DND-41 (cell line): ENCODE results near the gene CYP4A22.
A peak's percentile ranks its signal among the peaks of the same experiment; 100 is the strongest.
"Not testable (repeated sequence)": the region's sequence is repeated elsewhere in the genome, so short reads cannot be mapped to it uniquely, and the experiment has no call there.

Source experiments
- ATAC-seq: fragments of 200-7000 bp; cut with Tn5 transposase; 3 replicates; pipeline ENCODE4 v1.9.1; 2021; ENCODE audit warnings: low read depth; ENCODE audit not compliant: insufficient read depth
- DNase-seq: peaks from one replicate; pipeline ENCODE4 v3.0.0-alpha.2; 2020
- H2AFZ ChIP-seq: 2 replicates; pipeline ENCODE4 v1.6.0; 2012; ENCODE audit warnings: low read depth, low read length
- H3K27ac ChIP-seq: 2 replicates; pipeline ENCODE4 v1.5.1; 2012; ENCODE audit warnings: low read length, inconsistent platforms
- H3K27me3 ChIP-seq: fragments of 200-600 bp; sonication (generic); 2 replicates; pipeline ENCODE4 v1.6.0; 2012; ENCODE audit warnings: low read length, mild to moderate bottlenecking, inconsistent platforms; ENCODE audit not compliant: insufficient read depth, poor library complexity
- H3K36me3 ChIP-seq: 2 replicates; pipeline ENCODE4 v1.5.1; 2012; ENCODE audit warnings: low read length, inconsistent platforms; ENCODE audit not compliant: insufficient read depth
- H3K4me1 ChIP-seq: 2 replicates; pipeline ENCODE4 v1.5.1; 2012; ENCODE audit warnings: mild to moderate bottlenecking, low read length; ENCODE audit not compliant: insufficient read depth
- H3K4me2 ChIP-seq: 2 replicates; pipeline ENCODE4 v1.6.0; 2012; ENCODE audit warnings: mild to moderate bottlenecking, moderate library complexity, low read length, inconsistent platforms; ENCODE audit not compliant: insufficient read depth
- H3K4me3 ChIP-seq, 2 experiments: fragments of 200-600 bp in 1 of 2; shearing (Covaris generic) in 1 of 2; 2 replicates each; pipeline ENCODE4 v1.5.1; 2012 to 2016; ENCODE audit warnings: inconsistent platforms in 2 of 2, low read length in 2 of 2, mild to moderate bottlenecking in 2 of 2, low read depth in 1 of 2, moderate library complexity in 1 of 2
- H3K79me2 ChIP-seq: 2 replicates; pipeline ENCODE4 v1.6.0; 2012; ENCODE audit warnings: low read length, inconsistent platforms; ENCODE audit not compliant: insufficient read depth
- H3K9ac ChIP-seq: 2 replicates; pipeline ENCODE4 v1.6.0; 2012; ENCODE audit warnings: low read depth, mild to moderate bottlenecking, inconsistent platforms, low read length, moderate library complexity
- H3K9me3 ChIP-seq: 2 replicates; pipeline ENCODE4 v1.5.1; 2012; ENCODE audit warnings: low read length, moderate library complexity, mild to moderate bottlenecking, inconsistent platforms; ENCODE audit not compliant: insufficient read depth, severe bottlenecking
- H4K20me1 ChIP-seq: 2 replicates; pipeline ENCODE4 v1.6.0; 2012; ENCODE audit warnings: low read length; ENCODE audit not compliant: insufficient read depth
- EZH2 ChIP-seq: IDR thresholded peaks from 3 replicates; pipeline ENCODE4 v1.6.1; 2012; ENCODE audit warnings: borderline replicate concordance, low read depth, mild to moderate bottlenecking, moderate library complexity, low read length, inconsistent platforms; ENCODE audit not compliant: severe bottlenecking
- TF ChIP-seq, protein P1 (sequence below): IDR thresholded peaks from 2 replicates; pipeline ENCODE4 v1.5.1; 2012; ENCODE audit warnings: borderline replicate concordance, low read length, moderate library complexity, mild to moderate bottlenecking; ENCODE audit not compliant: poor library complexity, severe bottlenecking; ENCODE audit errors: extremely low read depth

Gene CYP4A22

GRCh38 chr1:47191940-47192457, 54.8 kb downstream of the CYP4A22 start:
- ATAC-seq = no peak
- TF ChIP-seq, protein P1, sequence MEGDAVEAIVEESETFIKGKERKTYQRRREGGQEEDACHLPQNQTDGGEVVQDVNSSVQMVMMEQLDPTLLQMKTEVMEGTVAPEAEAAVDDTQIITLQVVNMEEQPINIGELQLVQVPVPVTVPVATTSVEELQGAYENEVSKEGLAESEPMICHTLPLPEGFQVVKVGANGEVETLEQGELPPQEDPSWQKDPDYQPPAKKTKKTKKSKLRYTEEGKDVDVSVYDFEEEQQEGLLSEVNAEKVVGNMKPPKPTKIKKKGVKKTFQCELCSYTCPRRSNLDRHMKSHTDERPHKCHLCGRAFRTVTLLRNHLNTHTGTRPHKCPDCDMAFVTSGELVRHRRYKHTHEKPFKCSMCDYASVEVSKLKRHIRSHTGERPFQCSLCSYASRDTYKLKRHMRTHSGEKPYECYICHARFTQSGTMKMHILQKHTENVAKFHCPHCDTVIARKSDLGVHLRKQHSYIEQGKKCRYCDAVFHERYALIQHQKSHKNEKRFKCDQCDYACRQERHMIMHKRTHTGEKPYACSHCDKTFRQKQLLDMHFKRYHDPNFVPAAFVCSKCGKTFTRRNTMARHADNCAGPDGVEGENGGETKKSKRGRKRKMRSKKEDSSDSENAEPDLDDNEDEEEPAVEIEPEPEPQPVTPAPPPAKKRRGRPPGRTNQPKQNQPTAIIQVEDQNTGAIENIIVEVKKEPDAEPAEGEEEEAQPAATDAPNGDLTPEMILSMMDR = no peak
- no peak for TF ChIP-seq EZH2
- Histone ChIP-seq H3K79me2 (no peaks in the 10 kb centered on the region), H4K20me1 (0 out of 2 replicates have a peak, but pooled peaks cover 2% of the 10 kb centered on the region), H3K36me3 (no peaks in the 10 kb centered on the region), H3K9me3 (no peaks in the 10 kb centered on the region), H3K27ac (no peak overlapping the region), H3K9ac (no peak overlapping the region), H3K4me2 (no peak overlapping the region), H3K4me1 (no peaks in the 10 kb centered on the region), H3K4me3 (no peak overlapping the region), H3K27me3 (peaks cover 7% of the 10 kb centered on the region), H2AFZ (no peak overlapping the region)
- DNase-seq = no peak

GRCh38 chr1:47192458-47193384, 55.5 kb downstream of the CYP4A22 start:
- DNase-seq = peak; percentile 75
- Histone ChIP-seq H3K79me2 (no peaks in the 10 kb centered on the region), H3K27ac (no peak overlapping the region), H3K36me3 (no peaks in the 10 kb centered on the region), H3K4me3 (no peak overlapping the region), H3K4me2 (no peak overlapping the region), H3K9me3 (no peaks in the 10 kb centered on the region), H3K27me3 (peaks cover under 1% of the 10 kb centered on the region), H3K9ac (no peak overlapping the region), H4K20me1 (0 out of 2 replicates have a peak, but pooled peaks cover 2% of the 10 kb centered on the region), H2AFZ (no peak overlapping the region; the same call in 1 of the 2 replicates), H3K4me1 (no peaks in the 10 kb centered on the region)
- ATAC-seq = peak; percentile 92
- no peak for TF ChIP-seq EZH2
- TF ChIP-seq, protein P1 = peak; percentile 99

- not testable (repeated sequence) for ATAC-seq, H4K20me1 ChIP-seq, H3K4me2 ChIP-seq, DNase-seq, H3K27me3 ChIP-seq, H3K27ac ChIP-seq, H3K9me3 ChIP-seq, H3K36me3 ChIP-seq, H3K4me3 ChIP-seq, H3K4me1 ChIP-seq, H3K79me2 ChIP-seq, H3K9ac ChIP-seq, H2AFZ ChIP-seq
These were observed 56.3 kb downstream of the CYP4A22 start for GRCh38 chr1:47193496-47193895.

DNA sequence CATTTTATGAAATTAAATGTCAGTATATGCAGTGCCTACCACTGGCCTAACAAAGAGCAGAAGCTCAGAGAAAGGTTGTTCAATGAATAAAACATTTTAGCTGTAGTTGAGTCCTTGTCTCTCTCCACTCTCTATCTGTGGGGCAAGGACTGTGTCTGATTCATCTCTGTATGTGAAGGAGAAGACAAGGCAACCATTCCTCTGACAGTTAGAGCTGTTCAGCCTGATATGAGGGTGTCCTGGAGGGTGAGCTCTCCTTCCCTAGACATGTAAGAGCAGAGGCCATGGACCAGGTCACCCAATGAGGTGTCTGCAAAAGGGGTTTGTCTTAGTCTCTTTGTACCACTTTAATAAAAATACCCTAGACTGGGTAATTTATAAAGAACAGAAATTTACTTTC, 57.1 kb downstream of the CYP4A22 start:
- DNase-seq = no peak
- Histone ChIP-seq H3K79me2 (no peaks in the 10 kb centered on the region), H3K9me3 (no peaks in the 10 kb centered on the region), H3K4me2 (no peak overlapping the region), H3K4me1 (no peaks in the 10 kb centered on the region), H4K20me1 (0 out of 2 replicates have a peak, but pooled peaks cover 2% of the 10 kb centered on the region), H3K27me3 (peaks cover 5% of the 10 kb centered on the region), H3K36me3 (no peaks in the 10 kb centered on the region), H2AFZ (no peak overlapping the region), H3K27ac (no peak overlapping the region), H3K9ac (no peak overlapping the region), H3K4me3 (no peak overlapping the region)
- TF ChIP-seq EZH2 = no peak
- TF ChIP-seq, protein P1 = no peak
- ATAC-seq = no peak

DNA sequence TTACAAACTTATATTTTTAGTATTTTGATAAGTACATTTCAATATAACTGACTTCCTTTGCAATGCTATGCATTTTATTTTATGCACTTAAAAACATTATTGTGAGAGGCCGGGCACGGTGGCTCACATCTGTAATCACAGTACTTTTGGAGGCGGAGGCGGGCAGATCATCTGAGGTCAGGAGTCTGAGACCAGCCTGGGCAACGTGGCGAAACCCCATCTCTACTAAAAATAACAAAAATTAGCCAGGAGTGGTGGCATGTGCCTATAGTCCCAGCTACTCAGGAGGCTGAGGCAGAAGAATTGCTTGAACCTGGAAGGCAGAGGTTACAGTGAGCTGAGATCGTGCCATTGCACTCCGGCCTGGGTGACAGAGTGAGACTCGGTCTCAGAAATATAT, 58.7 kb downstream of the CYP4A22 start:
- H3K36me3 ChIP-seq, H3K27ac ChIP-seq, H4K20me1 ChIP-seq, H3K9me3 ChIP-seq, H3K4me2 ChIP-seq, H3K4me1 ChIP-seq, H2AFZ ChIP-seq, H3K79me2 ChIP-seq, H3K9ac ChIP-seq, H3K4me3 ChIP-seq, ATAC-seq, DNase-seq, H3K27me3 ChIP-seq: not testable (repeated sequence)
